ENCODE data around the gene DPCD. TPM values are rescaled to one million over a fixed set of nuclear protein-coding genes. Genes with fewer than 3 reads are reported as not detected.

Gene DPCD
- total and polyA plus RNA-seq, 10 of the 15 experiments (the other 5 are each of a cell fraction or from before 2014, with no cell fraction given): 9.7 to 50.9 (median 26.3) TPM

DNA sequence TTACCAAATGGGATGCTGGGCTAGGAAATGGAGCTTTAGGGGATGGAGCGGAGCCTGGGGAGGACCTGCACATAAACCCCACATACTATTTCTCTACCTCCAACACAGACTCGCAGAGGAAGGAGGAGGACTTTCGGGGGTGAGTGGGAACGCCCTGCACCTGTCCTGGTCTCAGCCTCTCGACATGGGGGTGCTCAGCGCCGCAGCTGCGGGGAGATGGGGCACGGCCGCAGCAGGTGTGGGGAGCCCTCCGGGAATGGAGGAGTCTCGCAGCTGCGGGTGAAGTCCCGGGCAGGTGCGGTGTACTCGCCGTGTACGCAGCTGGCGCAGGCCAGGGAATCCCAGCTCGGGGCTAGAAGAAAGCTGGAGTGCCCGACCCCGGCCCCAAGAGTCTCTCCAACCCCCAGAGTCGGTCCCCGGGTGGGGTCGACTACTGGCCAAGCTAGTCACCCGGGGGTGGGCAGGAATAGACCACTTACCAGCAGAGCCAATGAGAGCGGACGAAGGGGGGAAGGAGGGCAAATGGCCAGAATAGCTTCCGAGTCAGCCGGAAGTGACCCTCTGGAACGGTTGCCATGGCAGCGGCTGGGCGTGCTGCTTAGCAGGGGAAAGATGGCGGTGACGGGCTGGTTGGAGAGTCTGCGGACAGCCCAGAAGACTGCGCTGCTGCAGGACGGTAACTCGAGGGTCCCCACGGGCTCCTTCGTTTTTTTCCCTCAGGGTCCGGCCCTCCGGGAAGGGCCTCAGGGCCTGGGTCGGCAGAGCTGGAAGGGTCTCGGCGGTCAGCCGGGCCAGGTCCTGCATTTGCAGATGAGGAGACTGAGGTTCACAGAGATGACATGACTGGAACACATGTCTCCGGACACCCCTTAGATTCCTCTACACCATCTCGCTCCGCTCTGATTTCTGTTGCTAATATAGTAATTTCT, at the start of gene DPCD, which contains the start of gene POLL (continued):
- TF ChIP-seq FOXM1 (IDR thresholded peaks at IDR 0.05; ENCODE audit: low read depth, low read length): no peak
- no peak for TF ChIP-seq KAT2A (conservative IDR thresholded peaks at IDR 0.05; ENCODE audit: control insufficient read depth, low read depth, low read length)
- no peak for TF ChIP-seq CHD4 (IDR thresholded peaks at IDR 0.05)
- TF ChIP-seq TAF1 (IDR thresholded peaks at IDR 0.05; ENCODE audit: borderline replicate concordance, low read depth, low read length): no peak
- no peak for TF ChIP-seq HDAC2 (IDR thresholded peaks at IDR 0.05)
- no peak for TF ChIP-seq EED (IDR thresholded peaks at IDR 0.05; ENCODE audit: low read depth)
- TF ChIP-seq CREM (IDR thresholded peaks at IDR 0.05; ENCODE audit: low read depth): no peak
- TF ChIP-seq HDGF (IDR thresholded peaks at IDR 0.05): no peak
- no peak for TF ChIP-seq NFXL1 (IDR thresholded peaks at IDR 0.05; ENCODE audit: borderline replicate concordance)
- TF ChIP-seq, protein P1, sequence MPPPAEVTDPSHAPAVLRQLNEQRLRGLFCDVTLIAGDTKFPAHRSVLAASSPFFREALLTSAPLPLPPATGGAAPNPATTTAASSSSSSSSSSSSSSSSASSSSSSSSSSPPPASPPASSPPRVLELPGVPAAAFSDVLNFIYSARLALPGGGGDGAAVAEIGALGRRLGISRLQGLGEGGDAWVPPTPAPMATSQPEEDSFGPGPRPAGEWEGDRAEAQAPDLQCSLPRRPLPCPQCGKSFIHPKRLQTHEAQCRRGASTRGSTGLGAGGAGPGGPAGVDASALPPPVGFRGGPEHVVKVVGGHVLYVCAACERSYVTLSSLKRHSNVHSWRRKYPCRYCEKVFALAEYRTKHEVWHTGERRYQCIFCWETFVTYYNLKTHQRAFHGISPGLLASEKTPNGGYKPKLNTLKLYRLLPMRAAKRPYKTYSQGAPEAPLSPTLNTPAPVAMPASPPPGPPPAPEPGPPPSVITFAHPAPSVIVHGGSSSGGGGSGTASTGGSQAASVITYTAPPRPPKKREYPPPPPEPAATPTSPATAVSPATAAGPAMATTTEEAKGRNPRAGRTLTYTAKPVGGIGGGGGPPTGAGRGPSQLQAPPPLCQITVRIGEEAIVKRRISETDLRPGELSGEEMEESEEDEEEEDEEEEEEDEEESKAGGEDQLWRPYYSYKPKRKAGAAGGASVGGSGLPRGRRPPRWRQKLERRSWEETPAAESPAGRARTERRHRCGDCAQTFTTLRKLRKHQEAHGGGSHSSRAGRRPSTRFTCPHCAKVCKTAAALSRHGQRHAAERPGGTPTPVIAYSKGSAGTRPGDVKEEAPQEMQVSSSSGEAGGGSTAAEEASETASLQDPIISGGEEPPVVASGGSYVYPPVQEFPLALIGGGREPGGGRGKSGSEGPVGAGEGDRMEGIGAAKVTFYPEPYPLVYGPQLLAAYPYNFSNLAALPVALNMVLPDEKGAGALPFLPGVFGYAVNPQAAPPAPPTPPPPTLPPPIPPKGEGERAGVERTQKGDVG (CRISPR knock-in tag; IDR thresholded peaks at IDR 0.05): no peak
- no peak for TF ChIP-seq RBBP5 (conservative IDR thresholded peaks at IDR 0.05)
- no peak for TF ChIP-seq ZSCAN29 (IDR thresholded peaks at IDR 0.05)
- TF ChIP-seq WRNIP1 (IDR thresholded peaks at IDR 0.05; ENCODE audit: borderline replicate concordance, low read depth, low read length): 0 out of 2 replicates have a peak, but pooled peaks have one; percentile 49
- TF ChIP-seq TCF12 (IDR thresholded peaks at IDR 0.05; ENCODE audit: low read depth, low read length): peak; percentile 99
- TF ChIP-seq, protein P2, sequence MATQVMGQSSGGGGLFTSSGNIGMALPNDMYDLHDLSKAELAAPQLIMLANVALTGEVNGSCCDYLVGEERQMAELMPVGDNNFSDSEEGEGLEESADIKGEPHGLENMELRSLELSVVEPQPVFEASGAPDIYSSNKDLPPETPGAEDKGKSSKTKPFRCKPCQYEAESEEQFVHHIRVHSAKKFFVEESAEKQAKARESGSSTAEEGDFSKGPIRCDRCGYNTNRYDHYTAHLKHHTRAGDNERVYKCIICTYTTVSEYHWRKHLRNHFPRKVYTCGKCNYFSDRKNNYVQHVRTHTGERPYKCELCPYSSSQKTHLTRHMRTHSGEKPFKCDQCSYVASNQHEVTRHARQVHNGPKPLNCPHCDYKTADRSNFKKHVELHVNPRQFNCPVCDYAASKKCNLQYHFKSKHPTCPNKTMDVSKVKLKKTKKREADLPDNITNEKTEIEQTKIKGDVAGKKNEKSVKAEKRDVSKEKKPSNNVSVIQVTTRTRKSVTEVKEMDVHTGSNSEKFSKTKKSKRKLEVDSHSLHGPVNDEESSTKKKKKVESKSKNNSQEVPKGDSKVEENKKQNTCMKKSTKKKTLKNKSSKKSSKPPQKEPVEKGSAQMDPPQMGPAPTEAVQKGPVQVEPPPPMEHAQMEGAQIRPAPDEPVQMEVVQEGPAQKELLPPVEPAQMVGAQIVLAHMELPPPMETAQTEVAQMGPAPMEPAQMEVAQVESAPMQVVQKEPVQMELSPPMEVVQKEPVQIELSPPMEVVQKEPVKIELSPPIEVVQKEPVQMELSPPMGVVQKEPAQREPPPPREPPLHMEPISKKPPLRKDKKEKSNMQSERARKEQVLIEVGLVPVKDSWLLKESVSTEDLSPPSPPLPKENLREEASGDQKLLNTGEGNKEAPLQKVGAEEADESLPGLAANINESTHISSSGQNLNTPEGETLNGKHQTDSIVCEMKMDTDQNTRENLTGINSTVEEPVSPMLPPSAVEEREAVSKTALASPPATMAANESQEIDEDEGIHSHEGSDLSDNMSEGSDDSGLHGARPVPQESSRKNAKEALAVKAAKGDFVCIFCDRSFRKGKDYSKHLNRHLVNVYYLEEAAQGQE (IDR thresholded peaks at IDR 0.05; ENCODE audit: low read depth, low read length): no peak
- TF ChIP-seq, protein P3, sequence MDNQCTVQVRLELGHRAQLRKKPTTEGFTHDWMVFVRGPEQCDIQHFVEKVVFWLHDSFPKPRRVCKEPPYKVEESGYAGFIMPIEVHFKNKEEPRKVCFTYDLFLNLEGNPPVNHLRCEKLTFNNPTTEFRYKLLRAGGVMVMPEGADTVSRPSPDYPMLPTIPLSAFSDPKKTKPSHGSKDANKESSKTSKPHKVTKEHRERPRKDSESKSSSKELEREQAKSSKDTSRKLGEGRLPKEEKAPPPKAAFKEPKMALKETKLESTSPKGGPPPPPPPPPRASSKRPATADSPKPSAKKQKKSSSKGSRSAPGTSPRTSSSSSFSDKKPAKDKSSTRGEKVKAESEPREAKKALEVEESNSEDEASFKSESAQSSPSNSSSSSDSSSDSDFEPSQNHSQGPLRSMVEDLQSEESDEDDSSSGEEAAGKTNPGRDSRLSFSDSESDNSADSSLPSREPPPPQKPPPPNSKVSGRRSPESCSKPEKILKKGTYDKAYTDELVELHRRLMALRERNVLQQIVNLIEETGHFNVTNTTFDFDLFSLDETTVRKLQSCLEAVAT (IDR thresholded peaks at IDR 0.05): 0 out of 2 replicates have a peak, but pooled peaks have one; percentile 23
- TF ChIP-seq ZNF274 (IDR thresholded peaks at IDR 0.05; ENCODE audit: insufficient read depth, insufficient read length): no peak
- TF ChIP-seq KDM1A (IDR thresholded peaks at IDR 0.05; ENCODE audit: borderline replicate concordance): no peak
- TF ChIP-seq MEF2B (IDR thresholded peaks at IDR 0.05; ENCODE audit: partially characterized antibody, poor library complexity, severe bottlenecking): peak; percentile 48

Data from GM12878 (cell line).